ENCODE data around the gene TOMM70. TPM values are rescaled to one million over a fixed set of nuclear protein-coding genes. Genes with fewer than 3 reads are reported as not detected.

The TOMM70 gene
- total and polyA plus RNA-seq, 2 of the 8 experiments (the other 6 are each of a cell fraction or from before 2014, with no cell fraction given), result 10.9 to 52.1 TPM

GRCh38 chr3:100348727-100349126 lies 52.2 kb downstream of the TOMM70 start (continued):
- TF ChIP-seq CHD7 (IDR thresholded peaks at IDR 0.05; ENCODE audit: insufficient replicate concordance, low read length) (no peak), USF2 (IDR thresholded peaks at IDR 0.05; ENCODE audit: low read length) (no peak), EP300 (IDR thresholded peaks at IDR 0.05; ENCODE audit: borderline replicate concordance in 1 of 2, low read depth in 2 of 2, low read length in 2 of 2) (no peak), HDAC2 (IDR thresholded peaks at IDR 0.05; ENCODE audit: borderline replicate concordance in 1 of 2, low read depth in 2 of 2, low read length in 2 of 2) (no peak), JUN (IDR thresholded peaks at IDR 0.05; ENCODE audit: low read depth, low read length) (no peak), KDM5A (IDR thresholded peaks at IDR 0.05; ENCODE audit: low read length) (no peak), RBBP5 (IDR thresholded peaks at IDR 0.05; ENCODE audit: borderline replicate concordance, low read depth, low read length) (no peak)

Data from H1 (cell line).